KOPT-K1 (cell line): Measurements from ENCODE around the gene MPL.
"Not testable (repeated sequence)": the region's sequence is repeated elsewhere in the genome, so short reads cannot be mapped to it uniquely, and the experiment has no call there.

Experiments
- H3K27ac ChIP-seq: fragments of 200-600 bp; sonication (generic); 2 replicates; pipeline ENCODE4 v1.5.1; 2016; ENCODE audit warnings: antibody characterized with exemption, mild to moderate bottlenecking, low read depth, low read length; ENCODE audit not compliant: poor library complexity, severe bottlenecking
- H3K36me3 ChIP-seq: fragments of 200-600 bp; sonication (generic); 2 replicates; pipeline ENCODE4 v1.5.1; 2017; ENCODE audit warnings: antibody characterized with exemption, mild to moderate bottlenecking, low read length, moderate library complexity; ENCODE audit not compliant: insufficient read depth
- H3K9me3 ChIP-seq: fragments of 200-600 bp; sonication (generic); 2 replicates; pipeline ENCODE4 v1.5.1; 2017; ENCODE audit warnings: antibody characterized with exemption, low read length, mild to moderate bottlenecking; ENCODE audit not compliant: insufficient read depth, poor library complexity, severe bottlenecking

MPL gene

DNA sequence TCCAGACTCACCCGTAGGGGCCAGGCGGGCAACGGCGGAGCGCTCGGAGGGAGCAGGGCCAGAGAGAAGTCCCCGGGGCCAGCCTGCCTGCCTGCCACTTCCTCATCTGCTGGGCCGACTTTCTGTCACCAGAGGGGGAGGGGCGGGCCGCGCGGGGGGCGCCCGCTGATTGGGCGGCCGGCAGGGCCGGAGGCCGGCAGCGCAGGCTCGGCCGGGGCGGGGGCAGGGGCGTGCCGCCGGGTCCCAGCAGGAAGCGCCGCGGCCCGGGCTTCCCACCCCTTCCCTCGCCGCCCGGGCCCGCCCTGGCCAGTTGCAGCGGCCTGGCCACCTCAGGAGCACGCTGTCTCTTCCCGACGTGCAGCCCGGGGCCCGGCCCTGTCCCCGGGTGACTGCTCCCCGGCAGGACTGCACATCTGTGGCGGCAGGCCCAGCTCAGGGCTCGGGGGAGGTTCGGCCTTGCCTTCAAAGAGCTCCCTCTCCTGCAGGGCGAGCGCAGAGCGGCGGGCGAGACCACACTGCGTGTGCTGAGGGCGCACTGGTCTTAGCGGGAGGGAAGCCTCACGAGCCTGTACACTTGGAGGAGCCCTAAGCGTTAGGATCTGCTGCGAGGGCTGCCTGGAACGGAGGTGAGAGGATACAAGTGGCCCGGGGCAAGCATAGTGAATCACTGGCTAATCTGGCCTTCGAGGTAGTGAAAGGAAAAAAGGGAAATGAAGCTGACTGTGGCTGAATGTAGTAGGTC is 30.5 kb downstream of the MPL start, which contains the start of gene ELOVL1:
TSS of gene ELOVL1 (minus strand) at position 108 of the 742 bp plus-strand sequence. CDS start 2,402 bp downstream, outside the sequence.
- Histone ChIP-seq H3K36me3 (peaks cover 24% of the 10 kb centered on the region), H3K27ac (peak within 1 kb of the TSS; percentile 90), H3K9me3 (no peaks in the 10 kb centered on the region)

GRCh38 chr1:43368646-43369020 is 31.0 kb downstream of the MPL start:
- H3K36me3 ChIP-seq = peaks cover 18% of the 10 kb centered on the region
- peak overlapping the region; percentile 90 for H3K27ac ChIP-seq
- no peaks in the 10 kb centered on the region for H3K9me3 ChIP-seq

- not testable (repeated sequence) for H3K27ac ChIP-seq, H3K36me3 ChIP-seq, H3K9me3 ChIP-seq
Measured at GRCh38 chr1:43369779-43370178, 32.2 kb downstream of the MPL start.

DNA sequence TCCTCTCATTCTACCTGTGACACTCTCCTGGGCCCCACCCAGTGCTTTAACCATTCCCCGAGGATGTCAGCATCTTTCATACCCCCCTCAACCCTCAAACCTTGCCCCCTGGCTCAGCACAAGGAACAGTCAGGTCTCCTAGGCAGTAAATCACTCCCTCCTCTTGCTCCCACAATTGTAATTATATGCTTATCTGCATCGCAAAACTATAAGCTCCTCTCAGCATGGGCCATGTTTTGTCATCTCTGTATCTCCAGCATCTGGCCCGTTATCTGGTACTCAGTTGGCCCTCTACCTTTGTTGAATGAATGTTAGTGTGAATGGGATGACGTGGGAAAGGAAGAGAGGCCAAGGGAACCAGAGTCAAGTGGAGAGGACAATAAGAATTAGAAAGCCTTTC is 32.9 kb downstream of the MPL start:
- Histone ChIP-seq H3K9me3 (no peaks in the 10 kb centered on the region), H3K27ac (no peak overlapping the region), H3K36me3 (no peaks in the 10 kb centered on the region)

DNA sequence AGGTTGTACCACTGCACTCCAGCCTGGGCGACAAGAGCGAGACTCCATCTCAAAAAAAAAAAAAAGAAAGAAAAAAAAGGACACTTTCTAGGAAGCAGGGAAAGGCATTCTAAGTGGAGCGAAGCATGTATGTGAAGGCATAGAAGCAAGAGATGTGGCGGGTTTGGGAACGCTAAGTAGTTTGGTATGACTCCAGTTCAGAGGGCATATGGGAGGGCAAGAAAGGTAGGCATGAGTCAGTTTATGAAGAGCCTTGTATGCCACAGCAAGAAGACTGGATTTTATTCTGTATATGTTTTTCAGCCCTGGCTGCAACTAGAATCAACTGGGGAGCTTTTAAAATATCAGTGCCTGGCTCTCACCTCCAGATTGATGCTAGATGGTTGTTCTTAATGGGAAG is 34.6 kb downstream of the MPL start:
- no peak overlapping the region for H3K27ac ChIP-seq

DNA sequence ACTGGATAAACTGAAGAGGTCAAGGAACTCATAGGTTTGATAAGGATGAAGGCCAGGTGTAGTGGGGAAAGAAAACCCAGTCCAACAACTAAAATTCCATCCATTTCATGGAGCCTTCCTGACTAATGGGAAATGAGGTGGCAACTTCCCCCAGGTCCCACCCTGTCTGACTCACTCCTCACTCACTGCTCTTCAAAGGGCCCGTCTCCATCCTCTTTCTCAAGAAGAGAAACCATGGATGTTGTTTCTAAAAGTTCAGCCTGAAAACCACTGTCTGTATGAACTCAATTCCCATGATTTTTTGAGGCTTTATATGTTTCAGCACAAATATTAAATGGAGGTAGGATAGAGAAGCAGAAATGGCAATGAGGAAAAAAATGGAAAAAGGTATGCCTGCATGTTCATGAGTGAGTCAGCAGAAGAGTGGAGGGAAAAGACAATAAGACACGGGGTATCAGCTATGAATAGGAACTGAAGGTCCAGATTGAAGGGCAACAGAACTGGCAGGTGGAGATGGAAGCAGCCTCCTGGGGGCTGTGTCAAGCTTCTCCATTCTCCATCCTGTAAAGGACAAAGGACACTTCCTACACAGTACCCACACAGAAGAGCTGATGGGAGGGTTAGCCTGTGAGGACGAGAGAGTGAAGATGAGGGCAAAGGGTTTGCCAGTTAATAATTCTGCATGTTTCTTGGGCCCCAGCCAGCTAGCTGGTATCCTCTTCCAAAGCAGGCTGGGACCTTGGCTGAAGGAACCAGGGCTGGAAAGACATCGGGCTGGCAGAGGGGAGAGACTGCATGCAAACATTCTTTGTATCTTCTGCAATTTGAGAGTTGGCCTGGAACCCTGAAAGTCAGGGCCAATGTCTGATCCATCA is 35.7 kb downstream of the MPL start:
- H3K27ac ChIP-seq = no peak overlapping the region

More for the DNA sequence above, 34.6 kb downstream of the MPL start:
- no peaks in the 10 kb centered on the region for H3K9me3 ChIP-seq
- no peaks in the 10 kb centered on the region for H3K36me3 ChIP-seq

DNA sequence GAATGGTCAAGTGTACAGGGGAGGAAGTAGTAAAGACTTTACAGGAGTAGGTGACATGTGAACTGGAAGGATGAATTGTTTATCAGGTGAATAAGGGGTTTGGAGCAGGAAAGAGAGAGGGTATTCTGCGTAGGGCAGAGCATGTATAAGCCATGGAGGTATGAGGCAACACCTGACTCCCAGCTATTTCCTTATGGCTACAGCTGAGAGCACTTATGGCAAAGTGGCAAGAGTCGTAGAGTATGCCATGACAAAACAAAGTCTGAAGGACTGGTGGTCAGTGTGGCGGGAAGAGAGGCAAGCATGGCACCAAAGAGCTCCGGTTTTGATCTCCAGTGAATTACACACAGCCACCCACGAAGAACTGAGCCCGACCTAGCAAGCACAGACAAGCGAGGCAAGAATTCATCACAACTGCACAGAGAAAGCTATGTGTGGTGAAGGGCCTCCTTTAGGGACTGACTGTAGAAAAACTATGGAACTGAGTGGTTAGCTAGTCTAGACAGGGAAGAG is 39.2 kb downstream of the MPL start:
- Histone ChIP-seq H3K27ac (no peak overlapping the region), H3K9me3 (no peaks in the 10 kb centered on the region)

More for the DNA sequence above, 35.7 kb downstream of the MPL start:
- Histone ChIP-seq H3K36me3 (no peaks in the 10 kb centered on the region), H3K9me3 (no peaks in the 10 kb centered on the region)

DNA sequence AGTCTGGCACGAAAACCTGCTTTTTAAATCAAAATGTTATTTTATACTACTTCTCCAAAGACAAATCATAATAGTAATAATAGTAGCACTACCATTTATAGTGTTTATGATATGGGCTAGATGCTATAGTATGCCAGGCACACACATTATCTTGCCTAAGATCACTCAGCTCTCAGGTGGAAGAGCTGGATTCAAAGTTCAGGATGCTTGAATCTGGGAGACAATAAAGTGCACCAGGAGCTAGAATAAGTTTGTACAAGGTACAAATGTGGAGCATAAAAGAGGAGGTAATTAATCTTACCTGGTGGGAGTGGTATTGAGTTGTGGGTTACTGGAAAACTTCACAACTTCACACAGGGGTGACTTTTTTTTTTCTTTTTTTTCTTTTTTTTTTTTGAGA is 40.2 kb downstream of the MPL start:
- Histone ChIP-seq H3K9me3 (no peaks in the 10 kb centered on the region), H3K27ac (no peak overlapping the region), H3K36me3 (peaks cover 17% of the 10 kb centered on the region)

More for the DNA sequence above, 39.2 kb downstream of the MPL start:
- peaks cover 6% of the 10 kb centered on the region; the same call in 1 of the 2 replicates for H3K36me3 ChIP-seq

DNA sequence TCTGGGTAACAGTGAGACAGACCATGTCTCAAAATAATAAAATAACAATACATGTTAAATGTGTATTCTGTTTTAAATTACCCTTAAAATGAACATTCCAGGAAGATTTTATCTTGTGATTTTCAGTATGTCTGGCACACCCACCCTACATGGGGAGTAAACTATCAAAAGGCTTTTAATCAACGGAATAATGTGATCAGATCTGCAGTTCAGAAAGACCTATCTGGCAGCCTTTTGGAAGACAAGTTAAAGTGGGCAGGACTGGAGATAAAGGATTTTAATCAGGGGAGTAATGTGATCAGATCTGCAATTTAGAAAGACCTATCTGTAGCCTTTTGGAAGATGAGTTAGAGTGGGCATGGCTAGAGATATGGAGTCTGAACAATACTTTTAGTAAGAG is 41.9 kb downstream of the MPL start:
- Histone ChIP-seq H3K36me3 (peaks cover 33% of the 10 kb centered on the region), H3K9me3 (no peaks in the 10 kb centered on the region), H3K27ac (no peak overlapping the region)

GRCh38 chr1:43381612-43382011 is 44.0 kb downstream of the MPL start:
- Histone ChIP-seq H3K36me3 (peaks cover 55% of the 10 kb centered on the region), H3K9me3 (no peaks in the 10 kb centered on the region), H3K27ac (no peak overlapping the region)

- H3K36me3 ChIP-seq = peaks cover 61% of the 10 kb centered on the region
- no peak overlapping the region for H3K27ac ChIP-seq
- H3K9me3 ChIP-seq = no peaks in the 10 kb centered on the region
Measured at GRCh38 chr1:43382027-43382779, 44.6 kb downstream of the MPL start.

GRCh38 chr1:43383449-43383848 is 45.8 kb downstream of the MPL start:
- no peaks in the 10 kb centered on the region for H3K9me3 ChIP-seq
- H3K36me3 ChIP-seq = peaks cover 69% of the 10 kb centered on the region
- H3K27ac ChIP-seq = no peak overlapping the region

GRCh38 chr1:43386676-43387075 is 49.1 kb downstream of the MPL start:
- no peak overlapping the region for H3K27ac ChIP-seq
- H3K36me3 ChIP-seq = peaks cover 64% of the 10 kb centered on the region
- H3K9me3 ChIP-seq = no peaks in the 10 kb centered on the region

GRCh38 chr1:43387976-43388599 is 50.5 kb downstream of the MPL start:
- Histone ChIP-seq H3K27ac (no peak overlapping the region), H3K36me3 (peaks cover 50% of the 10 kb centered on the region), H3K9me3 (no peaks in the 10 kb centered on the region)
